Ascending aorta (tissue), 2 donors: ENCODE measurements around the gene CIRBP. TPM values are rescaled to one million over a fixed set of nuclear protein-coding genes. Genes with fewer than 3 reads are reported as not detected.
A peak's percentile ranks its signal among the peaks of the same experiment; 100 is the strongest.

ENCODE experiments used
- DNase-seq, 2 donors: peaks; one replicate each; pipeline ENCODE4 v3.0.0-alpha.2; 2019; ENCODE audit warnings: low spot score in 2 of 2
- H3K27ac ChIP-seq, 2 donors: fragments of 200-600 bp; sonication (generic); one replicate each; pipeline ENCODE4 v1.5.1; 2016 to 2017; ENCODE audit warnings: mild to moderate bottlenecking in 1 of 2
- H3K27me3 ChIP-seq: fragments of 200-600 bp; sonication (generic); one replicate; pipeline ENCODE4 v1.5.1; 2017
- H3K36me3 ChIP-seq, 2 donors: fragments of 200-600 bp; sonication (generic); one replicate each; pipeline ENCODE4 v1.5.1; 2016
- H3K4me1 ChIP-seq, 2 donors: fragments of 200-600 bp; sonication (generic); one replicate each; pipeline ENCODE4 v1.5.1; 2016 to 2017; ENCODE audit warnings: mild to moderate bottlenecking in 1 of 2
- H3K4me3 ChIP-seq, 2 donors: fragments of 200-600 bp; sonication (generic); one replicate each; pipeline ENCODE4 v1.5.1; 2016 to 2017; ENCODE audit warnings: mild to moderate bottlenecking in 1 of 2
- H3K9me3 ChIP-seq, 2 donors: fragments of 200-600 bp; sonication (generic); one replicate each; pipeline ENCODE4 v1.5.1; 2016
- CTCF ChIP-seq, 3 experiments: fragments of 200-600 bp in 2 of 3; fragments of 450-650 bp in 1 of 3; sonication (generic) in 2 of 3; IDR thresholded peaks; one replicate each; pipeline ENCODE4 v1.5.1; 2016 to 2019; ENCODE audit warnings: antibody characterized with exemption in 3 of 3, mild to moderate bottlenecking in 1 of 3, moderate library complexity in 1 of 3
- intact Hi-C: fragments of 100-400 bp; cut with DNase I; formaldehyde crosslinking; loops from one replicate; pipeline ENCODE4 v1.15.1; 2023
- total RNA-seq: library from RNA; depleted of rRNA; stranded (reverse); fragments of >200 nt; gene quantifications from one replicate; pipeline ENCODE4 v1.1.0, GENCODE V29; 2016

CIRBP gene
- total RNA-seq, 1 donor from 2014 or later: 442 TPM

GRCh38 chr19:1237754-1238368 lies 31.3 kb upstream of the CIRBP start, which contains the start of gene CBARP:
Gene CBARP, minus strand, starts transcription at chr19:1238005. Its CDS starts 1,905 bp downstream, at chr19:1236100.
- no peak for TF ChIP-seq CTCF (IDR thresholded peaks at IDR 0.05)
- Histone ChIP-seq H3K27ac (peak within 1 kb of the TSS; percentile 80 to 92), H3K4me1 (peaks cover 15 to 31% of the 10 kb centered on the region in 2 donors), H3K4me3 (peak within 1 kb of the TSS; percentile 47 to 71), H3K9me3 (no peaks in the 10 kb centered on the region), H3K36me3 (no peaks in the 10 kb centered on the region), H3K27me3 (no peaks in the 10 kb centered on the region)
- intact Hi-C loops: loop anchor here (1.0 to 2.0 kb wide), 2 partner anchors 33 to 65 kb away; partner anchors contain the start of gene STK11
- no peak for DNase-seq

- intact Hi-C loops: loop anchor here (1.0 to 2.0 kb wide), 2 partner anchors 33 to 66 kb away; partner anchors contain the start of gene STK11
- peaks cover 19 to 32% of the 10 kb centered on the region in 2 donors for H3K4me1 ChIP-seq
- DNase-seq: no peak
- peak overlapping the region; percentile 47 to 62 for H3K4me3 ChIP-seq
- no peaks in the 10 kb centered on the region for H3K9me3 ChIP-seq
- no peak for TF ChIP-seq CTCF (IDR thresholded peaks at IDR 0.05)
- H3K36me3 ChIP-seq: no peaks in the 10 kb centered on the region
- peak overlapping the region; percentile 80 to 92 for H3K27ac ChIP-seq
- H3K27me3 ChIP-seq: no peaks in the 10 kb centered on the region
Measured at GRCh38 chr19:1238369-1239303, 30.5 kb upstream of the CIRBP start.

- intact Hi-C loops: loop anchor here (2.0 kb wide), 1 partner anchor 67 kb away; no protein-coding TSS in a partner anchor
Measured at GRCh38 chr19:1239420-1239795, 29.7 kb upstream of the CIRBP start.

GRCh38 chr19:1239796-1240737 lies 29.1 kb upstream of the CIRBP start:
- no peaks in the 10 kb centered on the region for H3K27me3 ChIP-seq
- peaks cover 30 to 45% of the 10 kb centered on the region in 2 donors for H3K4me1 ChIP-seq
- intact Hi-C loops: loop anchor here (1.0 to 10.0 kb wide), 6 partner anchors 19 to 315 kb away; partner anchors contain the start of genes ARID3A, CNN2 and GPX4
- H3K4me3 ChIP-seq: peak overlapping the region; percentile 32 to 72
- no peaks in the 10 kb centered on the region for H3K9me3 ChIP-seq
- no peaks in the 10 kb centered on the region for H3K36me3 ChIP-seq
- peak; percentile 71 to 100 (median 85) for TF ChIP-seq CTCF (IDR thresholded peaks at IDR 0.05)
- peak in 1 of 2 donors; percentile 94 for DNase-seq
- peak overlapping the region; percentile 85 to 92 for H3K27ac ChIP-seq

More at GRCh38 chr19:1239420-1239795, 29.7 kb upstream of the CIRBP start:
- Histone ChIP-seq H3K27me3 (no peaks in the 10 kb centered on the region), H3K4me3 (no peak overlapping the region), H3K36me3 (no peaks in the 10 kb centered on the region), H3K9me3 (no peaks in the 10 kb centered on the region), H3K4me1 (peaks cover 24 to 39% of the 10 kb centered on the region in 2 donors), H3K27ac (peak overlapping the region; percentile 80 to 92)
- no peak for DNase-seq
- no peak for TF ChIP-seq CTCF (IDR thresholded peaks at IDR 0.05)
